Stimulated activated CD8-positive, alpha-beta memory T cell treated with anti-CD3 and anti-CD28 coated beads, Interleukin-4, amount 100 ng/mL, for 48 hours (primary cell): ENCODE data around the gene OR2V2.

Source experiments
- DNase-seq: peaks from one replicate; pipeline ENCODE4 v3.0.0-alpha.2; 2020

Gene OR2V2

DNA sequence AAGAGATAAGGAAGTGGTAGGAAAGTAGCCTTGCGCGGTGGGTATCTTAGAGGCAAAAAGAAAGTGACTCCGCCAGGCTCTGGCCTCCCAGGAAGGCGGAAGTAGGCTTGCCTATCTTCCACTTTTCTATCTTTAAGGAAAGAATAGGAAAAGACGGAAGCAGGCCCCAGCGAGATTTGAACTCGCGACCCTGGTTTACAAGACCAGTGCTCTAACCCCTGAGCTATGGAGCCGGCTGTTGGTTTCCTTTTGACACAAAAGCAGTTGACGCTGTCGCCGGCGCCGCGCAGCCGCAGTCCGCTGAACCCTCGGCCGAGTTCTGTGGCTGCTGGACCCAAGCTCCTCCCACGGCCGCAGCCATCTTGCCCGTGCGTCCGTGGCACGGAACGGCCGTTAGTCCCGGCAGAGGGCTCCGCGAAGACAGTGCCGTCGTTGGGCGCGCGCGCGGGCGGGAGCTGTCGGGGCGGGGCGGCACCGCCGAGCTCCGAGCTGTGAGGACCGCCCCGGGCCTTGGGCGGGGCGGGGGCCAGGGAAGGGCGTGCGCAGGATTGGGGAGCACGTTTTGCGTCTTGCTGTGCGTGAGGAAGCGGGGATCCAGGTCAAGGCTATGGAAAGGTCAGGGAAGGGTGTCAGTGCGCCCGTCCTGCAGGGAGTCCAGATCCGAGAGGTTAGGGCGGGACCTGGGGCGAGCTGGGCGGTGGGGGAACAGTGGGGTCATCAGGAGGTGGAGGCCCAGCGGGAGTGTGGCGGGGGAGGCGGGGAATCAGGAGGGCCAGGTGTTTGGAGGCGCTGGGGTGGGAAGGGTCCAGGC lies 44.3 kb downstream of the OR2V2 start:
- DNase-seq: peak; percentile 98

DNA sequence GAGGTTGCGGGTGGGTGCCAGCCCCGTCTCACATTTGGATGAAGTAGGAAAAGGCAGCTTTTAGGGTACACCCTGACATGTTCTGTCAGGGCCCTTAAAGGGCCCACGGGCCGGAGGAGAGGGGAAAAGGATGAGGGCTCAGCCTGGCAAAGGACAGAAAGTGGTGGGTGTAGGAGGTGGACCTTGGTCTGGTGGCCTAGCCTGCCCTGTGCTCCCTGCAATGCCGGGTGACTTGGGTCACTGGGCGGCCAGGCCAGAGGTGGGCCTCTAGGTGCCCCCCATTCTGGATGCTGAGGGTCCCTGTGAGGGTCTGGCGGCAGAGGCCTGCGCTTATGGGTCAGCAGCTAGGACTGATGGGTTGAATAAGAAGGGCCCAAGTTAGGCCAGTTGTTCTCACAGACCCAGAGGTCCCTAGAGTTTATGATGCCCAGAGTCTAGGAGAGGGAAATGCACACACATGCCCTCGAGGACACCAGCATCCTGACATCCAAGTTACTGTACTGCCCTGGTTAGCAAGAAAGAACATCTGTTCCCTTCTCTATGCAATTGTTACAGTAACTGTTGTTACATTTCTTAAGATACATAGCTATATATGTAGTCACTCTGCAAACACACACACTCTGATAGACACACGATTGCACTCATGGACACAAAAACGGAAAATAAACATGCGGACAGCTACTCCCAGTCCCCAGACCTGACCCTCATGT lies 45.1 kb downstream of the OR2V2 start:
- no peak for DNase-seq

DNA sequence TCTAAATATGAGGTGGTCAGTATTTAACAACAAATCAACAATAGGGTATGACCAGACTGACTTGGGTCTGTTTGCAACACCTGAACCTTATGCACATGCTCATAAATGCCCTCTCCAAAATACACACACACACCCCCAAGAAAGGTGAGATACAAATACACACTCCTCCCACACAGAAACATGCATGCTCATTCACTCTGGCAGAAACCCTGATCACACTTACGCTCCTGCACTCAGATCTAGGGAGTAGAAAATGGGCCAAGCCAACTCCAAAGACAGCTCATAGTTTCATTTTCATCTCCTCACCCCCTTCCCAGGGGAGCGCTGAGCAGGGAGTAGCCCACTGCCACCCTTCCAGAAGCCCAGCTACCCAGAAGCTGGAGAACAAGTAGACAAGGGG lies 46.3 kb downstream of the OR2V2 start:
- no peak for DNase-seq

DNA sequence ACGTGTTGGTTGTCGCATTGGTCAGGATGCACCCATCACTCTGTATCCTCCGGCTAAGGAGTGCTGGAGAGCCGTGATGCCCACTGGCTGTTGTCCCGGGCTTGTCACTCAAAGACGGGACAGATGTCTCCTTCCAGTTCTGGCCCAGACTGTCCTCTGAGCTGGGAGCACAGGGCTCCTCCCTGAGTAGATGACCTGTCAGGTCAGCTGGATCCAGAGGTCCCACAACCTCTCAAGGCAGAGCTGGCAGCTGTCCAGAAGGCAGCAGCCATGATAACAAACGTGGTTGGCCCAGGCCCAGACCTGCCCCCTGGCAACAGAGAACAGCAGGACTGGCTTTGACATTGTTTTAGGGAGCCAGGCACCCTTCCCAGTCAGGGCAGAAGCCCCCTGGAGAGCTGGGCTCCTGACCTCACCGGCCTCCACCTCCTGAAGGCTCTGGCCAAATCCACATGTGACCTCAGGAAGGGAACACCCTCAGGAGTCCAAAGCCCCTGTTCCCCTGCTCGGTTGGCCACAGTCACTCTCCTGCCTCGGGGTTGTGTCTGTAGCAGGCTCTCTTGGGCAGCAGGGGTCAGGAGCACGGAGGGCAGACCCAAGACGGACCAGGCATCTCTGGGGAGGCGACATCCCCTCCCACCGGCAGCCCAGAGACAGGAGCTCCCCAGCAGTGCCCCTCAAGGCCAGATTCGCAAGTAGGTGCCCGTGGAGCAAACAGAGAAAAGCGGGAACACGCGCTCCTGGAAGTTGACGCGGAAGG lies 47.3 kb downstream of the OR2V2 start:
- DNase-seq: no peak

DNA sequence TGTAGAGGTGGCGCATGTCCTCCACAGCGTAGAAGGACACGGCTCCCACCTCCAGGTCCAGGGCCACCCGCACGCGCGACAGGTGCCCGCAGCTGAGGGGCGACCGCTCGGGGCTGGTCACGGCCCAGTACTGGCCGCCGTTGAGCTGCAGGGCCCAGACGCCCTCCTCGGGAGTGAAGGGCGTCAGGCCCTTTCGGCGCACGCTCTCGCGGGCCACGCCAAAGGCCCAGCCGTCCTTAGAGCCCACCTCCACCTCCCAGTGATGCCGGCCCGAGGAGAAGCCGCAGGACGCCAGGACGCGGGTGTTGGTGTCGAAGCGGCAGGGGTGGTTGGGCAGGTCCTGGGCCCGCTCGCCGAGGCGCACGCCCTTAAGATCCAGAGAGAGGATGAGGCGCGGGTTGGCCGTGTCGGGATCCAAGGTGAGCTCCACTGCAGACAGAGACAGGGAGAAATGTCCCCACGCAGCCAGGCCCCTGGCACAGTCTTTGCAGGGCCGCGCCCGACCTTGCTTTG lies 47.9 kb downstream of the OR2V2 start:
- DNase-seq: no peak

- no peak for DNase-seq
These were observed 50.1 kb downstream of the OR2V2 start for GRCh38 chr5:181197326-181197951.

GRCh38 chr5:181198106-181198685 lies 50.8 kb downstream of the OR2V2 start:
- no peak for DNase-seq

DNA sequence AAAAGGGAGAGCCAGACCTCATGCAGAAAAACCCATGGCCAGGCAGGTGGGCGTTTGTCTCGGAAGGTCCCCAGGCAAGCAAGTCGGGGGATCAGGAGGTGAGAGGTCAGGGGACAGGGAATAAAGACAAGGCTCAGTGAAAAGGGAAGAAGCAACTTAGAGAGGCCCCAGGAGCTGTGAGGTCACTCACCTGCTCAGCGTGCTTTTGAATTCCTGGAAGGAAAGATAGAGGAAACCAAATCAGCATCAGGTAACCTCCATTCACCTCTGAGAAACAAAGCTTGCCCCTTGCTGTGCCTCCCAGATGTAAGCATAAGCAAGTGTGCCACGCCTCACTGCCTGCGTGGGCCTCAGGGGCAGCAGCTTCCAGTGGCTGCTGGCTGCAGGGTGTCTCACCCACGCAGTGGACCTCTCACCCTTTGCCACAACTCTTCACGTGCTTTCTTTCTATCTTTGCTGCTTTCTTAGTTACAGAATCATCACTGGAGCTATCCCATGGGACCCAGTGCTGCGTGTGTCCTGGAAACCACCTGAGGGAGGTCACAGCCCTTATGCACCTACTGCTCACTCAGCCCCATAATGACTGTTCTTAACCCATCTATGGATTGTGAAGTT lies 51.6 kb downstream of the OR2V2 start:
- DNase-seq: no peak

GRCh38 chr5:181199881-181200638 lies 52.7 kb downstream of the OR2V2 start:
- DNase-seq: no peak

- DNase-seq: no peak
These were observed 53.4 kb downstream of the OR2V2 start for GRCh38 chr5:181200816-181201215.

GRCh38 chr5:181203093-181203711 lies 55.8 kb downstream of the OR2V2 start:
- no peak for DNase-seq

GRCh38 chr5:181203777-181204112 lies 56.4 kb downstream of the OR2V2 start:
- DNase-seq: no peak

DNA sequence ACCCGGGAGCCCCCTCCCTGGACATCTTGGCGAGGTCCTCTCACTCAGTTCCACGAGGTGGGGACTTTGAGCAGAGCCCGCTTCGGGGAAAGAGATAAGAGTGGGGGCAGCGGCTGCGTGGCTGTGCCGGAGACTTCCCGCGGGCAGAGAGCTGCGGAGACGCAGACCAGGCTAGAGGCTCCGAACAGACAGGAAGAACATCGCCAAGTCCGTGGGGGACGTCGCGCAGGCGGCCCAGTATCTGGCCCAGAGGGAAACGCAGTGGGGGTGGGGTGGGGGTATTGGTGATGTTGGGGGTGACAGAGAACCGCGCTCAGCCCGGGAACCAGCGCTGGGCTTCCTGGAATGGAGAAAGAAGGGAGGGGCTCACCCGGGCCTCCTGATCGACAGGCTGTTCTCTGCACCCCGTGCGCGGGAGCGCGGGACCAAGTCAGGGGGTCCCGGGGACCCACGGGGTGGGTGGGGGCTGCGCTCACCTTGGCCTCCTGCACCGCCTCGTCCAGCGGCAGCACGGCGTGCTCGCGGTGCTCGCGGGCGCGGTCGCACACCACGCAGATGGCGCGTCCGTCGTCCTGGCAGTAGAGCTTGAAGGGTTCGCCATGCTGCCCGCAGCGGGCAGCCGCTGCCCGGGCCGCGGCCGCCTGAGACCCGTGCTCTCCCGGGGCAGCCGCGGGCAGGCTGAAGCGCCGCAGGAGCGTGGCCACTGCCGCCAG lies 56.9 kb downstream of the OR2V2 start:
- peak; percentile 45 for DNase-seq

- peak; percentile 61 for DNase-seq
These were observed 57.7 kb downstream of the OR2V2 start, which contains the start of gene TRIM7 for GRCh38 chr5:181204826-181205760. Gene TRIM7 (minus strand): TSS chr5:181205196. CDS start chr5:181205110, 86 bp downstream.

GRCh38 chr5:181205761-181206649 lies 58.6 kb downstream of the OR2V2 start:
- DNase-seq: peak; percentile 53

- peak; percentile 98 for DNase-seq
These were observed 60.0 kb downstream of the OR2V2 start for GRCh38 chr5:181207214-181207959.

GRCh38 chr5:181207960-181208253 lies 60.5 kb downstream of the OR2V2 start:
- DNase-seq: no peak
